GM19397 (cell line): Measurements from ENCODE around the gene GLS.
"Not testable (repeated sequence)": the region's sequence is repeated elsewhere in the genome, so short reads cannot be mapped to it uniquely, and the experiment has no call there.

ENCODE experiments used
- ATAC-seq: cut with Tn5 transposase; IDR thresholded peaks from one replicate; pipeline ENCODE4 v1.9.1; 2021; ENCODE audit warnings: mild to moderate bottlenecking, moderate library complexity; ENCODE audit not compliant: unreplicated experiment

GLS gene

GRCh38 chr2:190882856-190883582 is 2.4 kb downstream of the GLS start:
- ATAC-seq, result no peak

- not testable (repeated sequence) for ATAC-seq
Observed at GRCh38 chr2:190885844-190886243, 5.2 kb downstream of the GLS start.

- peak; percentile 51 for ATAC-seq
Observed at GRCh38 chr2:190887089-190887488, 6.5 kb downstream of the GLS start.

GRCh38 chr2:190888449-190888848 is 7.8 kb downstream of the GLS start:
- no peak for ATAC-seq

- no peak for ATAC-seq
Observed at GRCh38 chr2:190889175-190889943, 8.7 kb downstream of the GLS start.

- peak; percentile 46 for ATAC-seq
Observed at GRCh38 chr2:190891372-190891771, 10.8 kb downstream of the GLS start.

- no peak for ATAC-seq
Observed at GRCh38 chr2:190891889-190892288, 11.3 kb downstream of the GLS start.

- no peak for ATAC-seq
Observed at GRCh38 chr2:190893157-190893556, 12.5 kb downstream of the GLS start.

GRCh38 chr2:190896477-190896876 is 15.9 kb downstream of the GLS start:
- ATAC-seq, result no peak

GRCh38 chr2:190903693-190904450 is 23.3 kb downstream of the GLS start:
- ATAC-seq, result no peak

GRCh38 chr2:190904640-190905261 is 24.1 kb downstream of the GLS start:
- ATAC-seq, result no peak

GRCh38 chr2:190908532-190908931 is 27.9 kb downstream of the GLS start:
- no peak for ATAC-seq

- no peak for ATAC-seq
Observed at GRCh38 chr2:190909680-190910079, 29.1 kb downstream of the GLS start.

- ATAC-seq, result no peak
Observed at GRCh38 chr2:190910341-190911136, 29.9 kb downstream of the GLS start.

GRCh38 chr2:190911813-190912212 is 31.2 kb downstream of the GLS start:
- ATAC-seq, result peak; percentile 89

GRCh38 chr2:190912726-190913125 is 32.1 kb downstream of the GLS start:
- no peak for ATAC-seq

- no peak for ATAC-seq
Observed at GRCh38 chr2:190913725-190914124, 33.1 kb downstream of the GLS start.

GRCh38 chr2:190916829-190917228 is 36.2 kb downstream of the GLS start:
- no peak for ATAC-seq

- no peak for ATAC-seq
Observed at GRCh38 chr2:190920085-190920484, 39.5 kb downstream of the GLS start.

- ATAC-seq, result no peak
Observed at GRCh38 chr2:190922376-190922775, 41.8 kb downstream of the GLS start.
